CMK (cell line): ENCODE measurements around the gene FUCA1.
A peak's percentile ranks its signal among the peaks of the same experiment; 100 is the strongest.

Experiments used
- DNase-seq: peaks from one replicate; pipeline ENCODE4 v3.0.0-alpha.2; 2010; ENCODE audit warnings: low read depth

FUCA1 gene

DNA sequence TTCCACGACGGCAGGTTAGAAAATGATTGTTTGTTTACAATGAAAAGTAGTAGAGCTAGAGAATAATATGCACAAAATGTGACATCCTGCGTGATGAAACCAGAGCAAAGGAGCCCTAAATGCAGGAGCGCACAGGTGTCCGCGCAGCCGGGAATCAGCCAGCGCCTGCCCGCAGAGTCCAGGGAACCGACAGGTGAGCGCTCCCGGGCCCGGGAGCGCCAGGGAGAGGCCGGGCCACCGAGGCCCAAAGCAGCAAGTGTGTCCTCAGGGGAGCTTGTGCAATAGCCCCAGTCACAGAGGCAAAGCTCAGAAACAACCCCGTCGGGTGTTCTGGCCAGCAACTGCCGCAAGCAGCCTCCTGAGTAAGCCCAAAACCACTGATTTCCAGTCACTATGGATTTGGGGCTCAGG, 66.7 kb downstream of the FUCA1 start:
- no peak for DNase-seq

DNA sequence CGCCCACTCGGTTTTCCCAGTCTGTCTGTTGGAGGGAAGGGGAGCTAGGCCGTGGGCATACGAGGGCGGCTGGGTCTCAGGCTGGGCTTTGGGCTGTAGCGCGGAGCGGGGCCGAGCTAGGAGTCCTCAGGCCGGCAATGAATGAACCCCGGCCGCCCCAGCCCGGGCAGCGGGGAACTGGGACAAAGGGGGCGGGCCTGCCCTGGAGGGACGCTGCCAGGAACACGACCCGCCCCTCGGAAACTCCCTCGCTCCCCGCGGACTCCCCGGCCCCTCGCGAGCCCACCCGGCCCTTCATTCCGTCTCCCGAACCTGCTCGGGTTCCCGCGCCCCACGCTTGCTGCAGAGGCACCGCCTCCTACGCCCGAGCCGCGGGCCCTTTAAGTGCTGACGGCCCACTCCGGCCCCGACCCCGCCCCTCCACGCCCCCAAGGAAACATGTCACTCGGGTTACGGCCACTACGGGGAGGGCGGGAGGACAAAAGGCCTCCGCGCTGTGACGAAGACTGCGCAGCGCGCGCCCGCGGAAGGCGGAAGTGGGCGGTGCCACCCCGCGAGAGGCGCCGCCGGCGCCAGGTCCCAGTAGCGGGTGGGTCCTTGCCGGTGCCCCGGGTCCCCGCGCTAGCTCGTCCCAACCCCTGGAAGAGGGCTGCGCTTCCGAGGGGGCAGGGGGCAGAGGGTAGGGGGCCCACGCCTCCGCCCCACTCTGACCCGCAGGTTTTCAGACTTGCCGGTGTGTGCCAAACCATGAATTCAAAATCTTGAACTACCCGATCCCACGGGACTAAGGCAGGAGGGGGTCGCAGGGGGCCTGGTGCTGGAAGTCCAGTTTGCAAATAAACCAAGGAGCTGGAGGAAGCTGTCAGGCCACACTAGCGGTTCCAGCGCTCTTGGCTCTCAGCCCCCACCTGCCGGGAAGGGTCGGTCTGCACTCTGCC, 67.4 kb downstream of the FUCA1 start, which contains the start of gene GALE:
TSS of gene GALE (minus strand) at position 355 of the 938 bp plus-strand sequence. CDS start 1,747 bp downstream, outside the sequence.
- DNase-seq = peak; percentile 92

DNA sequence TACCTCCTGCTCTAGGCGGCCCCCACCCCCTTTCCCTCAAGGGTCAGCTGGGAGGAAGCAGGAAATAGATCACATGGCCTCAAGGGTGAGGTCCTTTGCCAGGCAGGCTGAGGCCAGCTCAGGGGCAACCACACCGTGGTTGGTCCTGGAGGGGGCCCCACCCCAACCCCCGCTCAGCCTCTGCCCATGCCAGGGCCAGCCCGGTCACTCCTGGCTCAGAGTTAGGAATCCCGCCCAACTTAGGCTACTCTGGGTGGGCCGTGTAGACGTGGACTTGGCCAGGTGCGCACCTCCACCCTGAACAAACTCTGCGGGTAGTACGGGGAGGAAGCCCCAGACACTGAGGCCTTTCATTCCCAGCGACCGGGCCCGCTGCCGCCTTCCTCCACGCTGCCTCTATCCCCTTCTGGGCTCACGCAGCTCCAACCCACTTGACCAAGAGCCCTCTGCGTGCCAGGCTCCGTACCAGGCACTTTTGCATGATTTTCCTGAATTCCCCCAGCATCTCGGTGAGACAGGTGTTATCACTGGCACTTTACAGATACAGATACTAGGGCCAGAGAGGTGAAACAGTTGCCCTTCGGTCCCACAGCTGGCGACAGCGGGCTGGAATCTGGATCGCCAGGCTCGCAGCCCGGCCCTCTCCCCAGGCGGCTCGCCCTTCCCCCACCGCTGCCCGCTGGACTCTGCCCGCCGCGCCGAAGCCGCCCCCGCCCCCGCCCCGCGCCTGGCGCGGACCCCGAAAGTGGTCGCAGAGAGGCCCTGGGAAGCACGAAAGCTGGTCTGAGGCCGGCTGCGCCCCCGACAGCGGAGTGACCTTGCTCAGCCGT, 68.3 kb downstream of the FUCA1 start:
- no peak for DNase-seq

DNA sequence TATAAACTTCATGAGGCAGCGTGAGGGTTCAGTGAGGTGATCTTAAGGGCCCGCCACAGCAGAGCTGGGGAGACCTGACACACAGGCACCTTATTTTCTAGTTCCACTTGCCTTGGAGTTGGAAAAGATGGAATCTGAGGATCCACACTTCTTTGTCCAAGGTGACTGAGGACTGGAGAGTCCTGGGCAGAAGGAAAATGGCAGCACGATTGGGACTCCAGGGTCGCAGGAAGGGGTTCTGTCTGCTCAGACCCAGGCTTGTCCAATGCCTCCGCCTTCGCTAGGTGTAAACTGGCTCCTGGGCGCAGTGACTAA, 68.9 kb downstream of the FUCA1 start:
- DNase-seq = no peak

DNA sequence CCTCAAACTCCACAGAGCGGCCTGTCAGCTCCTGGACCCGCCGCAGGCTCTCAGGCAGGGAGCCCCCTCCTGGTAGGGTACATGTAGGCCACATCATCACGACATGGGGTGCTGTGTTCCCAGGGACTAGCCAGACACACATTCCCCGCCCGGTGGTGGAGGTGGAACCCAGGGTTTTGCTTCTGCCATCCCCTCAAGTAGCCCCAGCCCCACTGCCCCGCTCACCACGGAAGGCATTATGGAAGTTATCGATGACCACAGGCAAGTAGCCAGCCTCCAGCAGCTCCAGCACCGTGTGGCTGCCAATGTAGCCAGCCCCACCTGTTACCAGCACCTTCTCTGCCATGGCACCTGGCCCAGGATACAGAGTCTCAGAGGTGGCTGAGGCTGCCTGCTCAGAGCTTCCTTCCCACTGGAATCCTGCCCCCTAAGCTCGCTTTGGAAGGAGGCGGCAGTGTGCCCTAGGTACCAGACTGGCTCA, 69.4 kb downstream of the FUCA1 start:
- no peak for DNase-seq

DNA sequence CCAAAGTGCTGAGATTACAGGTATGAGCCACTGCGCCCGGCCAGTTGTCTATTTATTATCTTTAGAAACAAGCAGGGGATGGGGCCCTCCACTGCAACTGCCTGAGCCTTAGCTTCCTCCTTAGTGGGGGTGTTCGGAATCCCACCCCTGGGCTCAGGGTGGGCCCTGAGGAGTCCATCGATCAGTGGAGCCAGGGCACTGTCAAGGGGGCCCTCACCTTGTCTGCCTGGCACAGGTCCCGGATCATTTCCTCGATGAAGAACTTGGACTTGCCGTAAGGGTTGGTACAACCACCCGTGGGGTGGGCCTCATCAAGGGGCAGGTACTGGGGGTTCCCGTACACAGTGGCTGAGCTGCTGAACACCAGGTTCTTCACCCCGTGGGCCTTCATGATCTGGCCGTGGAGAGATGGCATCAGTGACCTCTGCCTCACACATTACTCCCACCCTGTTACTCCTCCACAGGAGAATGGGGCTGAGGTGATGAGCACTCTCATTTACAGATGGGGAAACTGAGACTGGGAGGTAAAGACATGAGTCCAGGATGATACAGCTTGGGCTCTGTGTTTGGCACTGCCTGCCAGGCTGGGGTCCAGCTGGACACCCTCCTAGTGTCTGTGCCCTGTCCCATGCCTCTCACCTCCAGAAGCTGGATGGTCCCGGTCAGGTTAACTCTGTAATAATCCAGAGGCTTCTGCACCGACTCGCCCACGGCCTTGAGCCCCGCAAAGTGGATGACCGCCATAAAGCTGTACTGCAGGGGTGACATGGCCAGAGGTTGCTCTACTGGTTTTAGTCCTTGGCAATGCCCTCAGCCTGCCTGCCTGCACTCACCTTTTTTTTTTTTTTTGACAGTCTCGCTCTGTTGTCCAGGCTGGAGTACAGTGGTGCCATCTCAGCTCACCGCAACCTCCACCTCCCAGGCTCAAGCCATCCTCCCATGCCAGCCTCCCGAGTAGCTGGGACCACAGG, 70.3 kb downstream of the FUCA1 start:
- no peak for DNase-seq

DNA sequence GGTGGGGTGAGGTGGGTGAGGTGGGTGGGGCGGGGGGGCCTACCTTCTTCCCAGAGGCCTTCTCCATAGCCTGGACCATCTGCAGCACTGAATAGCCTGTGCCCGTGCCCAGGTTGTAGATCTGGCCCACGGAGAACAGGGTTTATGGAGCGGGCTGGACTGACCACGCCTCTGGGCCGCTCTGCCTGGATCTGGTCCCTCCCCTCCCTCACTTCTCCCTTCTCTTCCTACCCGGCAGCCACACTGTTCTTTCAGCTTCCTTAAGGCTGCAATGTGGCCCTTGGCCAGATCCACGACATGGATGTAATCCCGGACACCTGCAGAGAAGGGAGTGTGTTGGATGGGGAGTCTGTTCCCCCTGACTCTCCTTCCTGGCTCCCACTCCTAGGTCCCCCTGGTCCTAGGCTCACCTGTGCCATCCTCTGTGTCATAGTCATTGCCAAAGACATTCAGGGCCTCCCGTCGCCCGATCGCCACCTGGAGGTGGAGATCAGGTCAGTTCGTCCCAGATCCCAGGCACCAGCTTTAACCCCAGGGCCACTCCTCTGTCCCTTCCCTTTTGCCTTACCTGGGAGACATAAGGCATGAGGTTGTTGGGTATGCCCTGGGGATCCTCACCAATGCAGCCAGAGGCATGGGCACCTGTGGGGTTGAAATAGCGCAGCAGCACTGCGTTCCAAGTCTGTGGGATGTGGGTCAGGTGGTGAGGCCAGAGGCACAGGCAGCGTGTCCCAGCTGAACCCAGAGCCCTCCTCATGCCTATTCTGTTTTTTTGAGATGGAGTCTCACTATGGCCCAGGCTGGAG, 71.4 kb downstream of the FUCA1 start:
- no peak for DNase-seq

DNA sequence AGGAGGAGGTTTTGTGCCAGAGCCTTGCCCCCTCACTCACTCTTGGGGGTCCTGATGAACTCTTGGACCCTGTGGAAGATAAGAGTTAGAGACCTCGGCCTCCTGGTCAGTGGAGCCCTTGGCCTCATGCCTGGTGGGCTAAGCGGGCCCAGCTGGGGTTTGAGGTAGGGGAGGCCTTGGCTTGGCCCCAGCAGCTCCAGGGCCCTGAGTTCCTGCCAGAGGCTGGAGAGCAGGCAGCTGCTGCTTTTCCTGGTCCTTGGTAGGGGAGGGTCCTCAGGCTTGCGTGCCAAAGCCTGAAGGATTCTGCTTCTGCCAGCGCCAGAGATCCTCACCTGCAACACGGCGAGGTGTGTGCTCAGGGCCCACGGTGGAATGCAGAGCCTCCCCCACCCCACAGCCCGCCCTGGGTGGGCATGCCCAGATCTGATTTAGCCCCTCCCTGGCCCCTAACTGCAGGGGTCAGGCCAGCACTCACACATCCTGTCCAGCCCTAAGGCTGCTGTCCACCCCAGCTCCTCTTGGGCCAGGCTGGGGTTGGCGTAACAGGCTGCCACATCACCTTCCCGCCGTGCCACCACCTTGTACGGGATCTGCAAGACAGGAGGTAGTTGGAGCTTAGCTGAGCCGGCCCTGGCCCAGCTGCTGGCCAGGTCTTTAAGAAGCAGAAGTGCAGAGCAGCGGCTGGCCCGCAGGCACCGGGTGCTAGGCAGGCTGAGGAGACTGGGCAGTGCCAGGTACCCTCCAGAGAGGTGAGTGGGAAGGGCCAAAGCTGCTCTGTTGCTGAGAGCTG, 72.2 kb downstream of the FUCA1 start:
- DNase-seq = no peak
